GM21619 (cell line): Measurements from ENCODE around the gene PKP1.

Source experiments
- ATAC-seq: cut with Tn5 transposase; IDR thresholded peaks from one replicate; pipeline ENCODE4 v1.9.1; 2021; ENCODE audit not compliant: unreplicated experiment

Gene PKP1

DNA sequence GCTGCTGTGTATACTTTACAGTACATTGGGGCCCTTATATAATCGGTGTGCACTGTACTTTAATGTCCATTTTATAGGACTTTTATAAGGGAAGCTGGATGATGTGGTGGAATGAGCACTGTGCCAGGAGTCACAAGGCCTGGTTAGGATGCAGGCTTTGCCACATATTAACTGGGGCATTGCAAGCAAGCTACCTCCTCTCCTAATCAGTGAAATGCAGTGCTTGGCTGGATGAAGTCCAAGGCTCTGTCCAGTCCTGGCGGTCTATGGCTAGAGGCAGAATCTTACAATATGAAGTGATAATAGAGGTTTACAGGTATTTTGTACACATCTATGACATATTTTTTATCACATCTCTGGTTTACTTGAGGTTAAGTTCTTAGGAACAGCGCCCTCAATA is 1.7 kb upstream of the PKP1 start:
- no peak for ATAC-seq

DNA sequence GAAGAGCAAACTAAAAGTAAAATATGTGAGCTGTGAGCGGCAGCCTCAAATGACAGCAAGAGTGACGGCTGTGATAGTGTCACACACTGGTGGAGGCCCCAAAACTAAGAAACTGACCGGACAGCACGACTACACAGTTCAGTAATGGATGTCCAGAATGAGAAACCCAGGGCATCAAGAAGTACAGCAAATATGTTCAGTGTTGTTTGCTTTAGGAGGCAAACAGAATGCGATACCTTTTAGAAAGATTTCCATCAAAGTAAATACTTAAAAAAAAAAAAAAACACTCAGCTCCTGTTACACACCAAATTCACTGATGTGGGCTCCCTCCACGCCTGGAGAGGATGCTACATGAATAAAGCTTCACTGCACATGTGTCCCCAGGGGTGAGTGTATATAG is 1.1 kb upstream of the PKP1 start:
- no peak for ATAC-seq

GRCh38 chr1:201283836-201284553 is 689 bp downstream of the PKP1 start:
- no peak for ATAC-seq

DNA sequence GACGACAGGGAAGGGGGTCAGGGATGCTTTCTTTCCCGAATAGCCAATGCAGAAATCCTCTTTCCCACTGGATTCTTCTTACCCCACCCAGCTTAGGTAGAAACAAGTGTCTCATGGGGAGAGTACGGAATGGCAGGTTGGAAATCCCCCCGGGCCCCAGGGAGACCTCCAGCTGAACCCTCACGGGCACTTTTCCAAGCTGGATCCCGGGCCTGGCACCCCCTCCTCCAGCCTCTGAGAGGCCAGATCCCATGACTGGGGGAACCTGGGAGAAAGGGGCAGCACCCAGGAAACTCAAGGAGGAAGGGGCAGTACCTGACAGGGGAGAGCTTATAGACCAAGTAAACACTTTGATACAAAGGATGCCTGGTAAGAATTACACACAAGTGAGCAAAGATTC is 1.3 kb downstream of the PKP1 start:
- no peak for ATAC-seq

GRCh38 chr1:201285846-201286245 is 2.5 kb downstream of the PKP1 start:
- no peak for ATAC-seq

- no peak for ATAC-seq
Observed at GRCh38 chr1:201286445-201286844, 3.1 kb downstream of the PKP1 start.

DNA sequence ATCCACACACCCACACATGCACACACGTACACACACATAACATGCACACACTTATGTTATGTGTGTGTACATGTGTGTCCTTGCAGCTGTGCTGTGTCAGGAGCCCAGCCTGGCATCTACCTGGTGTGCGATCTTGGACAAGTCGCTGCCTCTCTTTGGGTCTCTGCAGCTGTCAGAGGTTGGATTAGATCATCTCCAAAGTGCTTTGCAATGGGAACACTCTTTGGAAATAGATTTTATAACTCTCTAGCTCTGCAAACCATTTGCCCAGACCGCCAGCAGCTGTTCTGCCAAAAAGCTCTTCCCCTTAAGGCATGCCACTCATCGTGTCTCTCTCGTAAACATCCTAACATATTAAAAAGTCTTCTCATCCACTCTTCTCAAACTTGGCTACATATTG is 4.7 kb downstream of the PKP1 start:
- no peak for ATAC-seq

DNA sequence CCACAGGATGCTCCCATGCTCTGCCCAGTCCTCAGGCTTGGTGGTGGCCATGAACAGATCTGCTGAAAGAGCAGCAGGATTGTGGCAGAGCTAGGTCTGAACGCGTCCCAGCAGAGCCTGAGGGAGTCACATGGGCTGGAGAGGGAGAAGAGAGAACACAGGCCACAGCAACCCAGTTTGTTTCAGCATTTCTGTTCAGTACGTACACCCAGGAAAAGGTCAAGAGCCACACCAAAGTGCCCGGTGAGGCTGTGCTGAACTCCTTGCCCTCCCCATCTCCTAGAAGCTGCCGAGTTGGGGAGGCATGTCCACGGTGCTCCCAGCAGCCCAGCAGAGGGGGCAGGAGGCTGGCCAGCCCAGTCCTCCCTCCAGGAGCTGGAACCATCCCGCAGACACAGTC is 5.5 kb downstream of the PKP1 start:
- ATAC-seq, result no peak

- no peak for ATAC-seq
Observed at GRCh38 chr1:201290551-201290950, 7.2 kb downstream of the PKP1 start.

- ATAC-seq, result no peak
Observed at GRCh38 chr1:201291916-201292315, 8.6 kb downstream of the PKP1 start.

DNA sequence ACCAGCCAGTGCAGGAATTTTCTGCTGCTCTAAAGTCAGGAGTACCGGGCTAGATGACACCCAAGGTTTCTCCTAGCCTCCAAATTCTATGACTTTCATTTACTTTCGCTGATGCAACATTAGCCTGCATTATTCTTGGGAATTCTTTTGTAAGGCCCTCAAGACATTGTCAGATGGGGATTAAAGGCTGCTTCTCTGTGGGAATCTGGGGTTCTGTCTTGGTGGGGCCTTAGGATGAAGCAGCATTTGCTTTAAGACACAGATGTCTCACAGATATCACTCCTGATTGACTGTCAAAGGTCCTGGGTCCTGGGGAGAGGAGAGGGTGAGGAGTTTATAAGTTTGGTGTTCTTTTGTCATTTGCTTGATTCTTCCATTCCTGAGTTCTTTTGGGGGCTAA is 11.6 kb downstream of the PKP1 start:
- no peak for ATAC-seq

- ATAC-seq, result no peak
Observed at GRCh38 chr1:201295346-201295745, 12.0 kb downstream of the PKP1 start.

GRCh38 chr1:201295861-201296260 is 12.6 kb downstream of the PKP1 start:
- ATAC-seq, result no peak

DNA sequence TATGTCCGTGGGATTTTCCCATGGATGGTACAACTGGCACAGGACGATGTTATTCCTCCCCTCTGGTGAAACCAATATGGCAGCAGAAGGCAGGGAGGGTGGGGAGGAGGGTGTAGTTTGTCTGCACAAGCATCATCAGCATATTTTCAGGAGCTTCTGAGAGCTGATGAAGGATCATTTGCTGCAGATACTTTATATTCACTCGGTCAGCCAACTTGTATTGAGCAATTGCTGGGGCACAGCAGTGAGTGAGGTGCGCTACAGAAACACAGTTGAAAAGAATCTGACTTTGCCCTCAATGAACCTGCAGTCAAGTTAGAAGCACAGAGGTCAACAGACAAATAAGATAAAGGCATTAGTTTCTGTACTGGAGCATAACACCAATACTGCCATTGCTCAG is 13.0 kb downstream of the PKP1 start:
- no peak for ATAC-seq

DNA sequence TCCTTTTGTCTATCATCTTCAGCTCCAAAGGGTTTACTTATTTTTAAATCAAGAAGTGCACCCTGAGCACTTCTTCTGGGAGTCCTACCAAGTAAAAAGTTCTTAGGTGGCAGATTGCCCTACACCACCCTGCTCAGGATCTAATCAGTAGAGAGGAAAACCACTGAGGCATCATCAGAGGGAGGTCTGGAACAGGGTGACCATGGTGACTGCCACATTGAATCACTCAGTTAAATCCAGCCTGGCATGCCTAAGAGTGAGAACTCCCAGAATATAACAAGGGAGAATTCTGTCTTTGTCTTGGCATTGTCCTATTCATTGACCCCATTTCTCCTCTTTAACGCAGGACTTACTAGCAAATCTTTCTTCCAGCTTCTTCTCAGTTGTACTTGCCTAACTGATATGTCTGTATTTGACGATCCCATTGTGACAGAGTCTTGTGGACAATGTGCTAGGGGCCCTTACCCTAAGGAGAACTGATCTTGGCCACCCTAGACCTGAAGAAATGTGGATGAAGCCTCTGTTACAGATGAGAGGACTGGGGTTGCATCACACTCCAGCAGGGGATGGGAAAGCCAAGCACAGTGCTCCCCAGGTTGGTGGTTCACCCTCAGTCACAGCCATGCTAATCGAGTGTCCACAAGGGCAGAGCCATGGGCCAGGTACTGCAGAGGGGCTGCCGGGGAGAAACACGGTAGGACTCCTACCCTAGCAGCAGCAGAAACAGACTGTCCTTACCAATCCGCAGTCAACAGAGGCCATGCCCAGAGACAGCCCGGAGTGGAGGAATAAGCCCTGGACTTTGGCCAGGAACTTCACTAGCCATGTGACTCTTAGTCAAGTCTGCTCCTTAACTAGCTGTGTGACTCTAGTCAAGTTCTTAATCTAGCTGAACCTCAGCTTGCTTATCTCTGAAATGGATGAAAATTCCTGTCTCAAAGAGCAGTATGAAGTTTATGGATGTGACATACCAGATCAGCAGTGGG is 15.4 kb downstream of the PKP1 start:
- ATAC-seq, result no peak

- ATAC-seq, result no peak
Observed at GRCh38 chr1:201299968-201300367, 16.7 kb downstream of the PKP1 start.

DNA sequence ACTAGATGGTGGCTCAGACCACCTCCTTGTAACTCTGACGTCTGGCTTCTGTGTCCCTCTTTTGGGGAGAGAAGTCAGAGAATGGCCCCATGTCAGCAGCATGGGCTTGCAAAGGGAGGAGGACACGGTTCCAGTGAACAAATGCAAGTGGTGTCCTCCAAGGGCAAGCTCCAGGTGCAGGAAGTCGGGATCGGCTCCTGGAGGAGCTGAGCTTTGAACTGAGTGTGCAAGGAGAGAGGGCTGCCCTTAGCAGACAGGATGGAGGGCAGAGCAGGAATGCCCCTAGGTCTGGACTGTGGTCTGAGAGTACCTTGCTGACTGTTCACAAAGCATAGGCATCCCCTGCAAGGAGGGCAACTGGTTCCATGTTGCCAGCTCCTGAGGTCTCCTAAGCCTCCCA is 17.3 kb downstream of the PKP1 start:
- ATAC-seq, result no peak

GRCh38 chr1:201302163-201303152 is 19.2 kb downstream of the PKP1 start:
- no peak for ATAC-seq

- no peak for ATAC-seq
Observed at GRCh38 chr1:201304126-201304525, 20.8 kb downstream of the PKP1 start.

- no peak for ATAC-seq
Observed at GRCh38 chr1:201305815-201306214, 22.5 kb downstream of the PKP1 start.

DNA sequence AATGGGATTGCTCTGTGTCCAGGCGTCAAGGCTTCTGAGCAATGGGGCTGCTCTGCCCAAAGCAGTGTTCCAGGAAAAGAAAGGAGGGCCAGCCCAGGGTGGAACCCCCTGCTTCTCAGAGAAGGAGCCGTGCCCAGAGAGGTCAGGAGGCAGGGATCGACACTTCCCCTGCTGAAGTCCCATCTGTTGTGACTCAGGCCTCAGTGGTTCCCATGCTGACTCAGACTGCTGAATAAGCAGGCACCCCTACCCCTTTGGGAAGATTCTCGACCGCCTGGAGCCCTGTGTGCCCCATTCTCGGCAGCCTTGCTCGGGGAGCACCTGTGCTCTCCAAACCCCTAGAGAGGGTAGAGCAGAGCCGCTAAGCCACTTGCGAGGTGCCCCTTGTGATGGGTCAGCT is 23.9 kb downstream of the PKP1 start:
- no peak for ATAC-seq
